Left ventricle myocardium inferior (tissue), 1 donor: ENCODE results near the gene PALS2. TPM values are rescaled to one million over a fixed set of nuclear protein-coding genes. Genes with fewer than 3 reads are reported as not detected.

Source experiments
- DNase-seq: peaks from one replicate; pipeline ENCODE4 v3.0.0-alpha.2; 2020
- H3K27ac ChIP-seq: fragments of 200-600 bp; replicated peaks from 2 replicates; pipeline ENCODE4 v1.8.0; 2021
- H3K27me3 ChIP-seq: fragments of 200-600 bp; 2 replicates; pipeline ENCODE4 v1.8.0; 2021; ENCODE audit warnings: low read depth
- H3K36me3 ChIP-seq: fragments of 200-600 bp; 2 replicates; pipeline ENCODE4 v1.8.0; 2021
- H3K4me1 ChIP-seq: fragments of 200-600 bp; 2 replicates; pipeline ENCODE4 v1.8.0; 2021
- H3K4me3 ChIP-seq: fragments of 200-600 bp; 2 replicates; pipeline ENCODE4 v1.8.0; 2021; ENCODE audit warnings: mild to moderate bottlenecking, moderate library complexity
- H3K9me3 ChIP-seq: fragments of 200-600 bp; replicated peaks from 2 replicates; pipeline ENCODE4 v1.8.0; 2021
- intact Hi-C: fragments of 100-400 bp; cut with micrococcal nuclease; formaldehyde crosslinking; loops from one replicate; pipeline ENCODE4 v1.11.0; 2022
- total RNA-seq: library from RNA; stranded (reverse); fragmentation: NEBNext Ultra II Directional; extraction: Animal tissue kit (Norgen Biotek cat#: 25700); gene quantifications from one replicate; pipeline ENCODE4 v1.2.1, GENCODE V29; 2021
- TF ChIP-seq, protein P1 (sequence below): fragments of 200-600 bp; IDR thresholded peaks from 2 replicates; pipeline ENCODE4 v1.8.0; 2021; ENCODE audit warnings: antibody characterized with exemption, mild to moderate bottlenecking, borderline replicate concordance
- donor health status: DM: no; HTN: yes; CAD: no; lungs with severe emphysema.

Gene PALS2
- total RNA-seq, 1 donor from 2014 or later: 7.1 TPM

DNA sequence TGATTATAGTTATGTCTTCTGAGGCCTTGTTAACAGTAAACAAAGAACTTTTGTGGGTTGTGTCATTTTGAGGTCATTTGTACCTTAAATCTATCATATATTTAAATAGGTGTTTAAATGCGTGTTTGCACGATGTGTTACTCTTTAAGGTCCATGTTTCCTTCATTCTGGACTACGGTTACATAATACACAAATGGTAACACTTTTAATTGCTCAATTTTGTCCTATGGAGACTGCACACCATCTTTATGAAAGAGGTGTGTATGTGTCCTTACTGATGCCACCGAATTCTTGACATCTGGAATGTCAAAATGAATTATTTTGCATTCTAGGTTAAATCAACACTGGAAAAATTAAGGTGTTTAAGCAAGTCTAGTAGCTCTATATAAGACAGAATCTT is 1.7 kb downstream of the PALS2 start:
- DNase-seq: no peak
- Histone ChIP-seq H3K4me1 (peaks cover 17% of the 10 kb centered on the region), H3K27me3 (peaks cover 34% of the 10 kb centered on the region), H3K9me3 (no peaks in the 10 kb centered on the region), H3K36me3 (no peaks in the 10 kb centered on the region), H3K4me3 (peak overlapping the region; percentile 84), H3K27ac (no peak overlapping the region)
- intact Hi-C loops: no loop called here
- TF ChIP-seq, protein P1, sequence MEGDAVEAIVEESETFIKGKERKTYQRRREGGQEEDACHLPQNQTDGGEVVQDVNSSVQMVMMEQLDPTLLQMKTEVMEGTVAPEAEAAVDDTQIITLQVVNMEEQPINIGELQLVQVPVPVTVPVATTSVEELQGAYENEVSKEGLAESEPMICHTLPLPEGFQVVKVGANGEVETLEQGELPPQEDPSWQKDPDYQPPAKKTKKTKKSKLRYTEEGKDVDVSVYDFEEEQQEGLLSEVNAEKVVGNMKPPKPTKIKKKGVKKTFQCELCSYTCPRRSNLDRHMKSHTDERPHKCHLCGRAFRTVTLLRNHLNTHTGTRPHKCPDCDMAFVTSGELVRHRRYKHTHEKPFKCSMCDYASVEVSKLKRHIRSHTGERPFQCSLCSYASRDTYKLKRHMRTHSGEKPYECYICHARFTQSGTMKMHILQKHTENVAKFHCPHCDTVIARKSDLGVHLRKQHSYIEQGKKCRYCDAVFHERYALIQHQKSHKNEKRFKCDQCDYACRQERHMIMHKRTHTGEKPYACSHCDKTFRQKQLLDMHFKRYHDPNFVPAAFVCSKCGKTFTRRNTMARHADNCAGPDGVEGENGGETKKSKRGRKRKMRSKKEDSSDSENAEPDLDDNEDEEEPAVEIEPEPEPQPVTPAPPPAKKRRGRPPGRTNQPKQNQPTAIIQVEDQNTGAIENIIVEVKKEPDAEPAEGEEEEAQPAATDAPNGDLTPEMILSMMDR: no peak

DNA sequence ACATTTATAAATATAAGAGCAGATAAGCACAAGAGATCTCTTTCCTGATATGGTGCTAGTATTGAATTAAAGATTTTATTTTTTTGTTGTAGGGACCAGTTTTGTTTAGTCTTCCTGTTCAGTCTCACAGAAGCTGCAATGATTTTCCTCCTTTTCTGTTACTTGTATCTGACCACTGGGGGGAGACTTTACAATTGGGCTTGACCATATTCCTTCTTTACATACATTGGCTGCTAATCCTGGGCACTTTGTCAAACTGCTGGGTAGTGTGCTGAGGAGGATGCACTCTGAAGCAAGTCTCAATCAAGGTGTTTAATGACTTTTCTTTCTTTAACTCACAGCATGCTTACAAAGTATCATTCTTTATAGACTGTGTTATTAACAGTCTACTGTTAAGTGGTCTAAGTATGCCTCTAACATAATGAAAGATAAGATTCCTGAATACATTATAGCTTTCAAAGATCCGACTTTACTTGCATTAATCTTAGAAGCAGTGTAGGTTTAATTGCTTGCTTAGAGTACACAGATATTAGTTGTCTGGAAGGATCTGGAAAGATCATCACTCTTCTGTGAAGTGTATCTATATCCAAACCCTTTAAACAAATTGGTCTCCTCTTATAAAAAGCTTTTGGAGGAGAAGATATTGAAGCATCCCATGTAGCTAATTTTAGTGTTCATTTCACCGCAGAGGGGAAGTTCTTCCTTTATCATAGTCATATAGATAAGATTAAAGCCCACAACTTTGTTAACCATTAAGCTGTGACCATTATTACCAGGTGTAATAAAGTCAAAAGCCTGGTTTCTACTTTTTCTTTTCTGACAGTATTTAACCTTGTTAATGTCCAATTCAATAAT is 3.1 kb downstream of the PALS2 start:
- no peak for DNase-seq
- TF ChIP-seq, protein P1: peak; percentile 63
- no peaks in the 10 kb centered on the region for H3K9me3 ChIP-seq
- H3K27ac ChIP-seq: no peak overlapping the region
- intact Hi-C loops: no loop called here
- H3K36me3 ChIP-seq: no peaks in the 10 kb centered on the region
- peaks cover 27% of the 10 kb centered on the region for H3K27me3 ChIP-seq
- H3K4me3 ChIP-seq: no peak overlapping the region
- peaks cover 17% of the 10 kb centered on the region for H3K4me1 ChIP-seq

DNA sequence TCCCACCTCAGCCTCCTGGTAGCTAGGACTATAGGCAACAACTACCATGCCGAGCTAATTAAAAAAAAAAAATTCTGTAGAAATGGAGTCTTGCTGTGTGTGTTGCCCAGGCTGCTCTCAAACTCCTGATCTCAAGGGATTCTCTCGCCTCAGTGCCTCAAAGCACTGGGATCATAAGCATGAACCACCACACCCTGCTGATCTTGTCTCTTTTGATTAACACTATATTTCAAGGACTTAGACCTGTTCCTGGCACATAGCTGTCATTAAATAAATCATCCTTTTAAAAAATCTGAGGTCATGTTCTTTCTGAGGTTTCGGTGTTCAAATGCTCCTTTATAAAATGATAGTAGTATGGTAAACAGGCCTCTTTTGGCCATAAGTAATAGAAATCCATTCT is 4.8 kb downstream of the PALS2 start:
- intact Hi-C loops: no loop called here

DNA sequence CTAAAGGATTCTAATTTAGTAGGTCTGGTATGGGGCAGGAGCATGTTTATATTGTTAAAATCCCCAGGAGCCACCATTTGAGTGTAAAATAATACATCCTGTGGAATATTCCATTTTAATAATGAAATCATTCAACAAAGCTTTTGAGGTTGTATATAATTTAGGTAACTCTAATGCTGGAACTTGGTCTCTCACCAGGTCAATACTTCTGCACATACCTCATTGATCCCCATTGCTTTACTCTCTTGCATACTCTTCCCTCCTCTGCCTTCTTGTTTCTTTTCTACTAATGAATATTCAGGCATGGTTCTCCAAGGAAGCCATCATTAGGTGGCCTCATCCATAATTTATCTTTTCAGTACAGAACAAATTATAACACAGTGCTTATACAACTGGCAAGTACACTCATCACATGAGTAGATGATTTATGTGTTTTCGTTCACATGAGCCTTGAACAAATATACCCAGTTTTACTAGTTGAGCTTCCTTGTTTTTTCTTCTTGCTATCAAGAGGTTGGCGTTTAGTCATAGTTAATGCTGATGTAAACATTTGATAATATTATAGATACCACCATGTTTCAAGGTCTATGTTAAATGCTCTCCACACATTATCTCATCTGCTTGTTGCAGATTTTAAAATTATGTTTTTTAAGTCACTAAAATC is 7.2 kb downstream of the PALS2 start:
- DNase-seq: no peak
- H3K36me3 ChIP-seq: no peaks in the 10 kb centered on the region
- peaks cover 6% of the 10 kb centered on the region for H3K27me3 ChIP-seq
- no peak overlapping the region for H3K27ac ChIP-seq
- TF ChIP-seq, protein P1: no peak
- H3K4me1 ChIP-seq: no peaks in the 10 kb centered on the region
- no peak overlapping the region for H3K4me3 ChIP-seq
- H3K9me3 ChIP-seq: no peaks in the 10 kb centered on the region
- intact Hi-C loops: no loop called here

More for the DNA sequence above, 4.8 kb downstream of the PALS2 start:
- Histone ChIP-seq H3K27ac (no peak overlapping the region), H3K27me3 (peaks cover 15% of the 10 kb centered on the region), H3K36me3 (no peaks in the 10 kb centered on the region), H3K4me3 (no peak overlapping the region), H3K9me3 (no peaks in the 10 kb centered on the region), H3K4me1 (peaks cover 13% of the 10 kb centered on the region)
- TF ChIP-seq, protein P1: no peak
- DNase-seq: no peak

DNA sequence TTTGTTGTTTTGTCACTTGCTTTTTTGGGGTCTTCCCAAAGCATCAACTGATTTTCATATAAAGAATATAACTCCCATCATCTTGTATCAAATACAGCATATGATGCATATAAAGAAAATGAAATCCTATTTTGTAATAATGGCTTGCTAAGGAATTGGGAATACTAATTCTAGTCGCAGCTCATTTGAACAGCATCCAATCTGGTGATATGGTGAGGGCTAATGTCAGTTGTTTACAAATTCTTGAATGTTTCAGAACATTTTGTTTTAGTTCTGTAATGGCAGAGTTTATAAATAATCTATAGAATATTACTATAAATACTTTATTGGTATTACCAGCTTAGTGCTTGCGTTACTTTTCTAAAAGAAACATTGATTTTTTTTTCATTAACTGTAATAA is 8.9 kb downstream of the PALS2 start:
- TF ChIP-seq, protein P1: no peak
- Histone ChIP-seq H3K27me3 (no peaks in the 10 kb centered on the region), H3K4me3 (no peak overlapping the region), H3K27ac (no peak overlapping the region), H3K36me3 (no peaks in the 10 kb centered on the region), H3K4me1 (no peaks in the 10 kb centered on the region), H3K9me3 (no peaks in the 10 kb centered on the region)
- DNase-seq: no peak
- intact Hi-C loops: no loop called here
